Tibial nerve (tissue), 4 donors: Measurements from ENCODE around the gene TKFC.

Experiments used
- CTCF ChIP-seq, 5 experiments: fragments of 200-600 bp in 3 of 5; fragments of 450-650 bp in 2 of 5; sonication (generic) in 3 of 5; IDR thresholded peaks; one replicate each; pipeline ENCODE4 v1.5.1; 2016 to 2019; ENCODE audit warnings: antibody characterized with exemption in 5 of 5, mild to moderate bottlenecking in 3 of 5, moderate library complexity in 2 of 5
- EP300 ChIP-seq, 2 donors: sonication (generic); formaldehyde crosslinking; IDR thresholded peaks; one replicate each; pipeline ENCODE4 v1.6.1; 2017; ENCODE audit warnings: antibody characterized with exemption in 2 of 2, mild to moderate bottlenecking in 1 of 2
- POLR2A ChIP-seq, 2 donors: fragments of 450-650 bp; IDR thresholded peaks; one replicate each; pipeline ENCODE4 v1.6.1; 2017; ENCODE audit warnings: antibody characterized with exemption in 2 of 2, mild to moderate bottlenecking in 2 of 2, moderate library complexity in 2 of 2

DNA sequence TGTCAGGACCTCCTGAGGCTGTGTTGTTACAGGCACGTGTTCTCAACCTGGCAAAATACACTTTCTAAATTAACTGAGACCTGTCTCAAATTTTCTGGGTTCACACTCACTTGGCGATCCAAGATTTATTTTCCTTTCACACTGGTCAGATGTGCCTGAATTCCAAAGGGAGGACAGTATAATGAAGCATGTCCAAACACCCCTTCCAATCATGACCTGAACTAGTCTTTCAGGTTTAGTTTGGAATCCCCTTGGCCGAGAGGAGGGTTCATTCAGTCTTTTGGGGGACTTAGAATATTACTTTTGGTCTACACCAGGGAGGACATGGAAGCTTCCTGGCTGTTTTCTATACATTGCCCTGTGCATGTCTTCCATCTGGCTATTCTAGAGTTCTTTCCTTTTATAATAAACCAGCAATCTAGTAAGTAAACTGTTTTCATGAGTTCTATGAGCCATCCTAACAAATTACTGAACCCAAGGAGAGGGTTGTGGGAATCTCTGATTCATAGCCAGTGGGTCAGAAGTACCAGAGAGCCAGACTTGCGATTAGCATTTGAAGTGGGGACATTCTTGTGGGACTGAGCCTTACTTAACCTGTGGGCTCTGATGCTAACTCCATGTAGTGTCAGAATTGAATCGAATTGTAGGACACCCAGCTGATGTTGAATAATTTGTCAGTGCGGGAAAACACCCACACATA, 44.6 kb downstream of the TKFC start:
- TF ChIP-seq CTCF (IDR thresholded peaks at IDR 0.05) (no peak), POLR2A (IDR thresholded peaks at IDR 0.05) (no peak), EP300 (IDR thresholded peaks at IDR 0.05) (no peak)
